GM12892 (cell line): Measurements from ENCODE around the gene TPPP3.

Source experiments
- POLR2A ChIP-seq: IDR thresholded peaks from 2 replicates; pipeline ENCODE4 v1.6.1; 2011; ENCODE audit warnings: low read depth, low read length, control low read depth
- POLR2AphosphoS5 ChIP-seq: IDR thresholded peaks from 2 replicates; pipeline ENCODE4 v1.6.1; 2011; ENCODE audit warnings: low read depth, low read length, control low read depth
- TAF1 ChIP-seq: IDR thresholded peaks from 2 replicates; pipeline ENCODE4 v1.6.1; 2011; ENCODE audit warnings: low read depth, mild to moderate bottlenecking, control low read depth, low read length, borderline replicate concordance

GRCh38 chr16:67419502-67419901 is 26.2 kb upstream of the TPPP3 start:
- no peak for TF ChIP-seq POLR2A
- TF ChIP-seq TAF1: no peak
- TF ChIP-seq POLR2AphosphoS5: no peak
